ENCODE data around the gene NEMP1.
"Not testable (repeated sequence)": the region's sequence is repeated elsewhere in the genome, so short reads cannot be mapped to it uniquely, and the experiment has no call there.

Gene NEMP1

DNA sequence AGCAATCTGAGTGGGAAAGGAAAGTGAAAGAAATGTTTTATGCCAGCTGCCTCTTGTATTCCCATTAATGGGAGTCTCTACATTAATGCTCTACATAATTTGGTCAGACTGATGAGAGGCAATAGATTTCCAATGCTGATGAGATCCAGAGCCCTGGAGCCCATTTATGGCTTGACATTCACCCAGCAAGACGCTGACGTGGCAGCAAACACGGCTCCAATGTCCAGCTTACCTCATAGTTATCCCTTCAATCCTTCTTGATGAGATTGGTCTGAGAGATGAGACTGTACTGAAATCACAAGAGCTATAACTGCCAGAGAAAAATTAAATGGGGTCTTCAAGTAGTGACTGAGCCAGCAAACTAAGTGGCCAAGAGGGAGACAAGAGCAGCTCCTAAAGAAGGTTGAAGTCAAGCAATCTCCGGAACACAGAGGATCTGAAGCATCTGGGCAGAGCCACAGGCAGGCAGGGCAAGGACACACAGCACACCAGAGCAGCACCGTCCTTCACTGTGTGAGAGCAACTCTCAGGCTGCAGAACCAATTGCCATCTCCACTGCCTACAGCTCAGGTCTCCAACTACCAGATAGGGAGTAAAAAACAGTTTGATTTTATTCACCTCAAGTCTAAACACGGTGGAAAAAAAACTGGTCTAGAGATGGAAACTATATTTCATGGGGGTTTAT lies 21.4 kb downstream of the NEMP1 start:
- DNase-seq (ENCODE audit: low read depth), result no peak

DNA sequence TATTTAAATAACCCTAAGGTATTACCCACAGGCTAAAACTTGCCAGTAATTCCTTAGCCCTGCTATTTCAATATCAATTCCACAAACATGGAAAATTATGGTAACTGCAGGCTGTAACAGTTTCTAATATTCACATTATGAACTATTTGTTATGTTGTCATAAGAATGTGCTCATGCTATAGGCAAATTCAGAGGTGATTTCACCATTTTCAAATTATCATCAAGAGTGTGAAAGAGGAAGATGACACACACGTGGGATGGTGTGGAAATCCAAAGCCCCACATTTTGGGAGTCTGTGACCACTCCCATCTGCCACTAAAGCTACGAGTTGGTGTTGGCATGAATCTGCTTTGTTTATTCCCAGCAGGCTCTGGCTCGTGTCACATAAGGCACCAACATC lies 22.8 kb downstream of the NEMP1 start:
- no peak for DNase-seq (ENCODE audit: low read depth)

DNA sequence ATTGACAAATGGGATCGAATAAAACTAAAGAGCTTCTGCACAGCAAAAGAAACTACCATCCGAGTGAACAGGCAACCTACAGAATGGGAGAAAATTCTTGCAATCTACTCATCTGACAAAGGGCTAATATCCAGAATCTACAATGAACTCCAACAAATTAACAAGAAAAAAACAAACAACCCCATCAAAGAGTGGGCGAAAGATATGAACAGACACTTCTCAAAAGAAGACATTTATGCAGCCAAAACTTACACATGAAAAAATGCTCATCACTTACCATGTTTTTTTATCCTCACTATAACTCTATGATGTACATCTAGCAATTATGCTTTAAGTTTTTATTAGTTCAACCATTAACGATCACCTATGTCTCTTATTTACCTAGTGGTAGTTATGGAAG lies 24.7 kb downstream of the NEMP1 start:
- not testable (repeated sequence) for DNase-seq (ENCODE audit: low read depth)

DNA sequence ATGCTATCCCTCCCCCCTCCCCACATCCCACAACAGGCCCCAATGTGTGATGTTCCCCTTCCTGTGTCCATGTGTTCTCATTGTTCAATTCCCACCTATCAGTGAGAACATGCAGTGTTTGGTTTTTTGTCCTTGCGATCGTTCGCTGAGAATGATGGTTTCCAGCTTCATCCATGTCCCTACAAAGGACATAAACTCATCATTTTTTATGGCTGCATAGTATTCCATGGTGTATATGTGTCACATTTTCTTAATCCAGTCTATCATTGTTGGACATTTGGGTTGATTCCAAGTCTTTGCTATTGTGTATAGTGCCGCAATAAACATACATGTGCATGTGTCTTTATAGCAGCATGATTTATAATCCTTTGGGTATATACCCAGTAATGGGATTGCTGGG lies 25.4 kb downstream of the NEMP1 start:
- not testable (repeated sequence) for DNase-seq (ENCODE audit: low read depth)

DNA sequence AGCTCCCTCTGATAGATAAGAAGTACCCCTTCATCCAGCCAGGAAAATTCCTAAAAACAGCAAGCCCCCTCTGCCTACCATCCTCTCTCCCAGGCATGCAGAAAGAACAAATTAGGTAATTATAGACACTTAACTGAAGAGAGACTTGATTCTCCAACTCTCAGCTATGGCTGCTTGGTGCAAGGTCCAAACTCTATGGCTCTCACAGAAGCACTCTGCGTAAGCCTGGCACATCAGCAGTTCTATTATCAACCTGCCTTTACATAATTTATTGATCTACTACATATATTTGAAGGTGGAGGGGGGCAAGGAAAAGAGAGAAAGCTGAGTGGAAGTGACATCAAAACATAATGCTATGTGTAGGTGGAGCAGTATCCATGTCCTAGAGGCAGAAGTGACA lies 27.6 kb downstream of the NEMP1 start:
- no peak for DNase-seq (ENCODE audit: low read depth)

DNA sequence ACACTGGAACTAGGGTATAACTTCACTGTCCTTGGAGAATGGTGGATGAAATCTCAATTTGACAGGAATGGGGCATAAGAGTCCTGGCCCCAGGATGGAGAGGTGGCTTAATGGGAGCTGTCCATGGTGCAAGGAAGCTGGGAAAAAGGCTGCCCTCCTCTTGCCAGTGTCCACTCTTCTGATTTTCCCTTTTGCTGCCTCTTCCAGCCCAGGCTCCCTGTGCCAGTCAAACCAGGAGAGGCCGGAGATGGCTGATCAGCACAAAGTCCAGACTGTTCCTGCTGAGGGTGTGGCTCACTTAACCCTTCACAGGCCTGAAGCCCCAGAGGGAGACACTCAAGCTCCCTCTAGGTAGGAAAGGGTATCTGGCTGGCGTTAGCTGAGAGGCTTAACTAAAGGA lies 28.7 kb downstream of the NEMP1 start, which contains the start of gene MYO1A:
Gene MYO1A (minus strand): TSS at position 240 of the 400 bp plus-strand sequence. CDS start 1,806 bp downstream, outside the sequence.
- DNase-seq (ENCODE audit: low read depth), result no peak

DNA sequence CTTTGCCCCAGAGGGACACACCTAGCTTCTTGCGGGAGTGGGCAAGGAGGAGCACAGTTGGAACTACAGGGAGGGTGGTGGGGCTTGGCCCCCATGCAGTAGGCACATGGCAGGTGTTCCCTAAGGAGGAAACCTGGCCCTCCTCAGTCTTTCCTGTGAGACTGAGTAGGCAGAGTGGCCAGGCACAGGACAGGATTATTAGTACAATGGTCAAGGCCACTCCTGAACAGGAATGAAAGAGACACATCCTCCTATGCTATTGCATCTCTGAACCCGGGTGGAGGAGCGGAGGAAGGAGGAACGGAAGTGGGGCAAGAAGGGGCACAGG lies 29.5 kb downstream of the NEMP1 start:
- DNase-seq (ENCODE audit: low read depth), result no peak

DNA sequence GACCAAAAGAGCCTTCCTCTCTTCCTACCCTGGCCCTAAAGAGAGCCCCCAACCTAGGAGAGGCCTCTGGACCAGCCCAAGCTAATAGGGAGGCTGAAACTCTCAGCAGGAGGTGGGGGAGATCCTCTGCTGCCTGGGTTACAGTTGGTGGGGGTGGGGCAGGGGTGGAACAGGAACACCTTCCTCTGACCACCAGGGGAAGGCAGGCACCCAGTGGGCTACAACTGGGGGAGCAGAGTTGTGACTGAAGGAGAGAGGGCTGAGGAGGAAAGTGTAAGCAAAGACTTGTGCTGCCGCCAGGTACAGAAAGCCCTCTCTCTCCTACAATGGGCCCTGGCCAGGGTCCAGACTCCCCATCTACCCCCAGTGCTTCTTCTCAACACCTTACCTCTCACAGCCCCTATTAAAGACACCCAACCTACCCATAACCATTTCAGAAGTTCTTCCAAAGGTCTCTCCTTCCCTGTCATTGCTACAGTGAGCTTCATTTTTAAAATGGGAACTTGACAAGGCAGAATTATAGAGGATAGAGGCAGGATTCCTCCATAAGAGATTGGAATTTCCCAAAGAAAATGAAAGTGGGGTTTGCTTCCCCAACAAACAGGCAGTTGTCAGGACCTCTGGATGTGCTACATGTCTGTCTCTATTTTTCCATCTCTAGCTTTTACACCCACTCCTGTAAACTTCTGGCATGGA lies 30.0 kb downstream of the NEMP1 start:
- no peak for DNase-seq (ENCODE audit: low read depth)

DNA sequence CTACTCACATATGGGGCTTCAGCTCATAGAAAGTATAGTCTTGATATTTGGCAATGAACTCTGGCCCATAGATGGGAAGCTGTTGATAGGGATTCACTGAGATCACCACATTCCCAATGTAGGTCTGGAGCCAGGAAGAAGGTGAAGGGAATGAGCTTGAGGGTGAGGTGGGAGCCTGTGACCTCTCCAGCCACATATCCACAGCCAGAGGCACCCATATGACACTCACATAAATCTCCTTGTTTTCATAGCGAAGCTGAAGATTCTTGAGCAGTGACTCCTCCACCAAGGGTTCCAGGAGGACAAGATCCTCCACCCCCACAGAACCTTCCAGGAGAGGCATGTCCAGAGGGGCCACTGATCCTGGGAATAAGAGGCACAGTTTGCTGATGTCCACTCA lies 30.6 kb downstream of the NEMP1 start:
- DNase-seq (ENCODE audit: low read depth), result no peak

DNA sequence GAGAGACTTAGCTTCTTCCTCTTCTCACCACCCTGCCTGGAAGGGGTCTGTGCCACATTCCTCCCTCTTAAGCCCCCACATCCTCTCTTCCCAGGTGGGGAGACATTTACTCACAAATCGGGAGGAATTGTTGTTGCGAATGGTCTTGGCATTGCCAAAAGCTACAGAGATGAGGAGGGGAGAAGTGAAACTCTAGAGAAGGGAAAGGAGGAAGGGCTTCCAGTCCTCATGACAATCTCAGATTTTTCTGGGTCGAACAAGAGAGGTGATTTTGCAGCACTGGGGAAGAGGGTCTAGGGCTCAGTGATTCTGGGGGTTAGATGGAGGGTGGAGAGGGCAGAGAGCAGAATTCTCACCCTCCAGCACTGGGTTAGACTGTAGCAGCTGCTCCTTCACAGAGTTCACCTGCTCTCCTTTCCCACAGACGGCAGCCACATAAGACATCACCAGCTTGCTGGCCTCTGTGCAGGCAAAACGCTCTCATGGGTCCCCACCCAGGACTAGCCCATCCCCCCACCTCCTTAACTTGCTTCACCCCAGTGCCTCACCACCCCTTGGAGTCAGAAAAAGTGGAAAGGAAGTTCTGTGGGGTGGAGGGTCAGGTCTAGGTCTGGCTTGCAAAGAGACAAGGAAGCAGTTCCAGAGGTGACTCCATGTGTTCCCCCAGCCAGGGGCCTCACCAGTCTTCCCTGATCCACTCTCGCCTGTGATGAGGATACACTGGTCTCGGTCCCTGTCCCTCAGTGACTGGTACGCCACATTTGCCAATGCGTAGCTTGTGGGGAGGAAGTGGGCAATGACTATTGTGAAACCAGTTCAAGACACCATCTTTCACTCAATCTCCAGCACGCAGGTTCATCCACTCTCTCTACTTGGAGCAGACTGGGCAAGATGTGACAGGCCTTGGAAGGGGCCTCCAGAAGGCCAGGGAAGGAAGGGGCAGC lies 31.4 kb downstream of the NEMP1 start:
- peak; percentile 17 for DNase-seq (ENCODE audit: low read depth)

DNA sequence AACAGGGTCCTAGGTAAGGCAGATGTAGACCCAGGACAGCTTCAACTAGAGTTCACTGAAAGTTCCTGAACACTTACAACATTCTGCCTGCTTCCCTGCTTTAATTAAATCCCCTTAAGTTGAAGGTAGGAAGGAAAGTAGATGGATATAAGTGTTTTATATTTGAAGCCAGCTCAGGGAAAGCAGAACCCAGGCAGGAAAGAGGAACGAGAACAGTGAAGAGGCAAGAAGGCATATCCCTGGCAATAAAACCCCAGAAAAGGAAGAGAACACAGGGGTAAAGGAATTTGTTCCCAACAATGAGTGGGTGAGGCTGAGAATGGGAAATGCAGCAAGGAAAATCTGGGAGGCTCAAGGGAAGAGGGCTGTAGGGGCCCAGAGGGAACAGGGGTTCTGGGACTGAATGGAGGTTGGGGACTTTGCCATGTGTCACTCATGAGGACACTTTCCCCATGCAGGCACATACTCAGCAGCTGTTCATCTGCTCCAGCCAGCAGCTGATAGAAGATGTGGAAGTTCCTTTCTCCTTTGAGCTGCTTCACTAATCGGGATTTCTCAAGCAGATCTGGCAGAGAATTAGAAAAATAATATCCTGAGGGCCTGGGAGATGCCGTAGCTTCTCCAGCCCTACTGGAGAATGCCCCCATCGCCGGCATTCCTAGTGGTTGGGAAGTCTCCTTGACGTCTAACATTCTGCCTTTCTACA lies 32.4 kb downstream of the NEMP1 start:
- no peak for DNase-seq (ENCODE audit: low read depth)

DNA sequence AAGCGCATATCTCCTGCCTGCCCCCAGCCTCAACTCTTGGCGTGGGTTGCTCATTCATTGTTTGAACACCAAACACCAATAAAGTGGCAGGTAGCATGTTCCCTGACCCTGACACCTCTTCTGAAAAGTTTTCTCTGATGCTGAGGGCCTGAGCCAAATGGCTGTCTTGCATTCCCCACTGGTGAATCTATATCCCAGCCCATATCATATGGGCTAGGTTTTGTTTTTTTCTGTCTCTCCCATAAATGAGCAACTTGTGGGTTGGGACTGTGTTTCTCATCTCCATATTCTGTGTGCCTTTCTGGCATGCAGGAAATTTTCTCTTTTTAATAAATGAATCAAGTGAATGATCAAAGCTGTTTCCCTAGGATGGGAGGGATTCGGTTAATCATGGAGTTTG lies 33.7 kb downstream of the NEMP1 start:
- DNase-seq (ENCODE audit: low read depth), result no peak

DNA sequence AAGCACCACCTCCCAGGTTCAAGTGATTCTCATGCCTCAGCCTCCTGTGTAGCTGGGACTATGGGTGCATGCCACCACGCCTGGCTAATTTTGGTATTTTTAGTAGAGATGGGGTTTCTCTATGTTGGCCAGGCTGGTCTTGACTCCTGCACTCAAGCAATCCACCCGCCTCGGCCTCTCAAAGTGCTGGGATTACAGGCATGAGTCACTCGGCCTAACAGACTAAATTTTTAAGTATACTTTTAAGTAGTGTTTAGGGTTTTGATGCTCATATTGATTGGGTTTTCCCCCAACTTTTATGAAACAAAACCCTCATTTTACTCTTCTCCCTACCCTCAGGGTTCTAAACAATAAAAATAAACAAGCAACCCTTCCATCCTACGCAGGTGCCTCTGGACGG lies 34.1 kb downstream of the NEMP1 start:
- DNase-seq (ENCODE audit: low read depth), result no peak

DNA sequence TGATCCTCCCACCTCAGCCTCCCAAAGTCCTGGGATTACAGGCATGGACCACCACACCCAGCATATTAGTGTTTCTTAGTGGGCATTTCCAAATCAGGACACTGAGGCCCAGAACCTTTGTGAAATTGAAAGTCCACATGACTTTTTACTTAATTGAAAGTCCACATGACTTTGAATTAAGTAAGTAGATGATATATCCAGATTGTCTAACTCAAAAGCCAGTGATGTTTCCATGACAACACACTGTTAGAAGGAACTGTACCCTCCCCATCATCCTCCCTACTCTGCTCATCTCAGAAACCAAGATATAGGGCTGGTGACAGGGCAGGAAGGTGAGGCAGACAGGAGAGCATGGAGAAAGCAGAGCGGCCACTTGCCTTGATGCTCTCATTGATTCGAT lies 35.9 kb downstream of the NEMP1 start:
- DNase-seq (ENCODE audit: low read depth), result no peak

DNA sequence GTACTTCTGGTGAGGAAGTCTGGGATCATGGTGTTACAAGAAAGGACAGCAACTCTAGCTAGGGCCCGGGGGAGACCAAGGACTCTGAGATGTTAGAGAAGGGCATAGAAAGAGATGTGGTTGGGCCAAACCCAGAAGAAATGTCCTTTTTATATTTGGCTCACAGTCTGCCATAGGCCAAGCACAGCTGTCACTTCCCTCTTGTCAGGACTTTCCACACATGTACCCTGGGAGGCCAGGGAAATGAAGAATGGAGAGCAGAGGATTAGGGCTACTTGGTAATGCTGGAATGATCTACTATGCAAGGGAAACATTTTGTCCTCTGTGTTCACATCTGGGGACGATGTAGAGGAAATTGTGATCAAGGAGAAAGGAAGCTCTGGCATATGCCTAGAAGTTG lies 37.8 kb downstream of the NEMP1 start:
- no peak for DNase-seq (ENCODE audit: low read depth)

DNA sequence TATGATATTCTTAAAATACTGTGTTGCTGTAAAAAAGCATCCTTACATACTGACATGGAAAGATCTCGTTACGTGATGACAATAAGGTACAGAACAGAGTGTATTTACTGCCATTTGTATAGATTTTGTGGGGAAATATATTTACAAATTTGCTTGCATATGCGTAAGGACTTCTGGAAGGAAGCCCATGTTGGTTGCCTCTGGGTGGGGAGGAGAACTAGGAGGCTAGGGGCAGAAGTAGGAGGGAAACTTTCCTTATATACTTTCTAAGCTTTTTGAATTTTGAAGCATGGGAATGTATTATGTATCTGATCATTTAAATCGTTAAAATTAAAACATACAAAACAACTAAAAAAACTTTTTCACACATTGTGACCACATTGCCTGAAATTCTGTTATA lies 38.4 kb downstream of the NEMP1 start:
- DNase-seq (ENCODE audit: low read depth), result no peak

DNA sequence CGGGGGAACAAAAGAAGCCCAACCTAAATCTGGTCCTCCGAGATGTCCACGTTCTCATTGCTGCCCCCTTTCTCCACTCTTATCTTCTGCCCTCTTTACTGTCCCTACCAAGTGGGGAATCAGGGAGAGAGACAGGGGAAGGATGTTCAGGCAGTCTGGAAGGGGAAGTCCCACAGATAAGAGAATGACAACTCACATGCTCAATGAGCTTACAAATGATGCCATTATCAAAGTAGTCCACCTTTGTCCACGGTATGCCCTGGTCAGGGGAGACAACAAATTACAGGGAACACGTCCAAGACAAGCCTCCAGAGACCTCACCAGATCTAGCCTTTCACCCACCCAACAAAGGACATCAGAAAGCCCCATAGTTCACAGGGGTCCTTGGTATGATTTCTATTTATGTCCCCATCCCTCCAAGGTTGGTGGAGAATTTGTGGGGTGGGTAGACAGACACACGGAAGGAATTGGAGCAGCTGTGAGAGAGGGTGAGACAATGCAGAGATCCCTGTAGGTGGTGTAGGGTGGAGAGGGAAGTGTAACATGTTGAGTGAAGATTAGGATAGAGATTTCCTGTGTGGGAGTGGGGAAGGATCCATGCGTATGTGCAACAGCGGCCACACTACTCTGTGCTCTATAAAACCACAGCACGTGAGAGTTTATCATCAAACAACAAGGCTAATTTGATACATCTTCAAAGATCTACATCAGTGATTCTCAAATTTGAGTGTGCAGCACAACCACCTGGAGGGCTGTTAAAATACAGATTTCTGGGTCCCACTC lies 39.4 kb downstream of the NEMP1 start:
- no peak for DNase-seq (ENCODE audit: low read depth)

DNA sequence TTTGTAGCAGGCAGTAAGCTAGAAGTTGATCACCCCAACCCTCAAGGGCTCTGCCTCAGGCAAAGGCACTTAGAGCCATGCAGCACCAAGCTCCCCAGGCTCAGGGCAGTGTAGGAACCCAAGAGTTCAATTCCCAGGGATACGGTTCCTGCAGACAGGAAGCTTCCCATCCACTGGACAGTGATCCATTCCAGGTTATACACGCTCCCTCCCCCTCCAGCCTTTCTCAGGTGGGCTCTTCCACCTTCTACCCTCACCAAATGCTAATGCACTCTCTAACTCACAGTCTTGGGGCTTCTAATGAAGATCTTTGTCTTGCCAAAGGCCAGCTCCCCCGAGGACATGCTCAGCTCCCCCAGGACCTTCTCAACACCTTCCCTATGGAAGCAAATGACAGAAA lies 41.3 kb downstream of the NEMP1 start:
- no peak for DNase-seq (ENCODE audit: low read depth)

DNA sequence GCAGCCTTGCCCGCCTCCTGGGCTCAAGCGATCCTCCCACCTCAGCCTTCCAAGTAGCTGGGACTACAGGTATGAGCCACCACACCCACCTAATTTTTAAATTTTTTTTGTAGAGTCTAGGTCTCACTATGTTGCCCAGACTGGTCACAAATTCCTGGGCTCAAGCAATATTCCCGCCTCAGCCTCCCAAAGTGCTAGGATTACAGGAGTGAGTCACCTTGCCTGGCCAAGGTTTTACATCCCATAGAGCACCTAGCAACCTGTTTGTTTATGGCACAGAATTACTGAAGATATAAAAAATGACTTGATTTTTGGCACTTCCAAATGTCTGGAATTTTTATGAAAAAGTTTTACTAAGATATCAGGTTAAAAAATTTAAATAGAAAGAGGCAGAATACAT lies 45.2 kb downstream of the NEMP1 start:
- no peak for DNase-seq (ENCODE audit: low read depth)

DNA sequence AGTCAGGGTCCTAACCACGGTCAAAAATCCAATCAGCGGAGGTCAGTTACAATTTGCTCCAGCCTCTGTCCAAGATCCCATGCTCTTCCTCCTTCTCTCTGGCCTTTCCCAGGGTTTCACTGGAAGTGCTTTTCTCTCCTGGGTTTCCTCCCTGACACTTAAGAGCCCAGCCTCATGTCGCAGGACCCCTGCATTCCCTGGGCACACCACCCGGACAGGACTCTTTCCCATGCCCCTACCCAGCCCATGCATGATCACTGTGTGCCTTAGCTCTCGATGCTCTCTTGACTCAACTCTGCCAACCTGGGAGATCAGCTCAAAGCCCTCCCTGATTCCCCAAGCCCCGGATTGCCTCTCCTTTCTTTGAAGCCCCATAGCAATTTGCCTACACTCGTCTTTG lies 46.8 kb downstream of the NEMP1 start:
- DNase-seq (ENCODE audit: low read depth), result no peak

DNA sequence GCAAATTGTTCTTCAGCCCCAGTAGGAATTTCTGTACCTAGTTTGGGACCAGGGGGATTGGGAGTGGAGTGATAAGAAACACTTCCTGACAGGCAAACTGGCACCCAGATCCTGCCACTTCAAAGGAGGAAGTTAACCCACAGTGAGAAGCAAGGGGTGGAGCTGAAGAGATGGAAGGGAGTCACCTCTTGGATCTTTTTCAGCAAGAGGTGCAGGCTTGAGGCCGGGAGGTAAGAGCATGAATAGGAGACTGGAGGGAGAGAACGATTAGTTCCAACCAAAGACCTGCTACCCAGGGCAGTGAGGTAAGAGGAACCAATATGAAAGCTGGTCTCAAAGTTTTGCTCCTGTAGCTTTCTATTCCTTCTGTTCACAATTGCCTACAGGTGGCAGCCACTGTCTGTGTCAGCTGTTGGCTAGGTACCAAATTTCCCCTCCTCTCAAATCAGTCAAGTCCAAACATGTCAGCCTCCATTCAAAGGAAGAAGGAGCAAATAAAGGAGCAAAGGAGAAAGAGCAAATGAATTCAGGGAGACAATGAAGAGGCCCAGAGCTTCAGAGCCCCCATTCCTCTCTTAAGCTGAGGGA lies 47.4 kb downstream of the NEMP1 start:
- no peak for DNase-seq (ENCODE audit: low read depth)
